ENCODE results near the gene TMEM165.

GRCh38 chr4:55386840-55387239 lies 8.9 kb upstream of the TMEM165 start:
- TF ChIP-seq POLR2A (IDR thresholded peaks at IDR 0.05) (no peak), CTCF (IDR thresholded peaks at IDR 0.05) (no peak)

All from transverse colon (tissue), 3 donors.